ENCODE measurements around the gene SOWAHC. TPM values are rescaled to one million over a fixed set of nuclear protein-coding genes. Genes with fewer than 3 reads are reported as not detected.

The SOWAHC gene
- total RNA-seq, 1 donor from 2014 or later: 14.9 TPM

GRCh38 chr2:109614715-109615636 lies 812 bp downstream of the SOWAHC start:
- TF ChIP-seq, protein P1, sequence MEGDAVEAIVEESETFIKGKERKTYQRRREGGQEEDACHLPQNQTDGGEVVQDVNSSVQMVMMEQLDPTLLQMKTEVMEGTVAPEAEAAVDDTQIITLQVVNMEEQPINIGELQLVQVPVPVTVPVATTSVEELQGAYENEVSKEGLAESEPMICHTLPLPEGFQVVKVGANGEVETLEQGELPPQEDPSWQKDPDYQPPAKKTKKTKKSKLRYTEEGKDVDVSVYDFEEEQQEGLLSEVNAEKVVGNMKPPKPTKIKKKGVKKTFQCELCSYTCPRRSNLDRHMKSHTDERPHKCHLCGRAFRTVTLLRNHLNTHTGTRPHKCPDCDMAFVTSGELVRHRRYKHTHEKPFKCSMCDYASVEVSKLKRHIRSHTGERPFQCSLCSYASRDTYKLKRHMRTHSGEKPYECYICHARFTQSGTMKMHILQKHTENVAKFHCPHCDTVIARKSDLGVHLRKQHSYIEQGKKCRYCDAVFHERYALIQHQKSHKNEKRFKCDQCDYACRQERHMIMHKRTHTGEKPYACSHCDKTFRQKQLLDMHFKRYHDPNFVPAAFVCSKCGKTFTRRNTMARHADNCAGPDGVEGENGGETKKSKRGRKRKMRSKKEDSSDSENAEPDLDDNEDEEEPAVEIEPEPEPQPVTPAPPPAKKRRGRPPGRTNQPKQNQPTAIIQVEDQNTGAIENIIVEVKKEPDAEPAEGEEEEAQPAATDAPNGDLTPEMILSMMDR (IDR thresholded peaks at IDR 0.05; ENCODE audit: insufficient read depth, low read length, poor library complexity, severe bottlenecking): no peak
- no peak for DNase-seq (ENCODE audit: low read depth)
- Histone ChIP-seq H3K27me3 (ENCODE audit: control insufficient read depth, insufficient read depth, low read length) (no peaks in the 10 kb centered on the region), H3K36me3 (ENCODE audit: control insufficient read depth, insufficient read depth, low read length) (no peaks in the 10 kb centered on the region), H3K4me3 (ENCODE audit: low read depth, low read length) (peak overlapping the region; percentile 65)

DNA sequence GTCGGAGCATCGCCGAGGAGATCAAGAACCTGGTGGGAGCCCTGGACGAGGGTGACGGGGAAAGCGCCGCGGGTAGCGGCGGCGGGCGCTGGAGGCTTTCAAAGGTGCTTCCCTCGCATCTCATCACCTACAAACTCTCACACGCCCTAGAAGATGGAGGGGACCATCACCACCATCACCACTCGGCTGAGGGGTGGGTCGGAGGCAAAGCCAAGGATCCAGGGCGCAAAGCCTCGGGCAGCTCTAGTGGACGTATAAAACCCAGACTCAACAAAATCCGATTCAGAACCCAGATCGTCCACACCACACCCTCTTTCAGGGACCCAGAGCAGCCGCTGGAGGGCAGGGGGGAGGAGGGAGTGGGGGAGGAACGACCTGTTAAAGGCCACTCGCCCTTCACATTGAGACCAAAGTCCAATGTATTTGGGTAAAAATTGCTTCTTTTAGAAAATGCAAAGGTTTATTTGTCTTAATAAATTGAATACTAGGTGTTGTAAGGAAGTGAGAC lies 1.5 kb downstream of the SOWAHC start:
- Histone ChIP-seq H3K36me3 (ENCODE audit: control insufficient read depth, insufficient read depth, low read length) (no peaks in the 10 kb centered on the region), H3K27me3 (ENCODE audit: control insufficient read depth, insufficient read depth, low read length) (no peaks in the 10 kb centered on the region), H3K4me3 (ENCODE audit: low read depth, low read length) (peak overlapping the region; percentile 65)
- TF ChIP-seq, protein P1 (IDR thresholded peaks at IDR 0.05; ENCODE audit: insufficient read depth, low read length, poor library complexity, severe bottlenecking): peak; percentile 29
- no peak for DNase-seq (ENCODE audit: low read depth)

- peak overlapping the region; percentile 65 for H3K4me3 ChIP-seq (ENCODE audit: low read depth, low read length)
- no peaks in the 10 kb centered on the region for H3K36me3 ChIP-seq (ENCODE audit: control insufficient read depth, insufficient read depth, low read length)
- H3K27me3 ChIP-seq (ENCODE audit: control insufficient read depth, insufficient read depth, low read length): no peaks in the 10 kb centered on the region
- DNase-seq (ENCODE audit: low read depth): no peak
- TF ChIP-seq, protein P1 (IDR thresholded peaks at IDR 0.05; ENCODE audit: insufficient read depth, low read length, poor library complexity, severe bottlenecking): no peak
Measured at GRCh38 chr2:109616184-109616583, 2.0 kb downstream of the SOWAHC start.

DNA sequence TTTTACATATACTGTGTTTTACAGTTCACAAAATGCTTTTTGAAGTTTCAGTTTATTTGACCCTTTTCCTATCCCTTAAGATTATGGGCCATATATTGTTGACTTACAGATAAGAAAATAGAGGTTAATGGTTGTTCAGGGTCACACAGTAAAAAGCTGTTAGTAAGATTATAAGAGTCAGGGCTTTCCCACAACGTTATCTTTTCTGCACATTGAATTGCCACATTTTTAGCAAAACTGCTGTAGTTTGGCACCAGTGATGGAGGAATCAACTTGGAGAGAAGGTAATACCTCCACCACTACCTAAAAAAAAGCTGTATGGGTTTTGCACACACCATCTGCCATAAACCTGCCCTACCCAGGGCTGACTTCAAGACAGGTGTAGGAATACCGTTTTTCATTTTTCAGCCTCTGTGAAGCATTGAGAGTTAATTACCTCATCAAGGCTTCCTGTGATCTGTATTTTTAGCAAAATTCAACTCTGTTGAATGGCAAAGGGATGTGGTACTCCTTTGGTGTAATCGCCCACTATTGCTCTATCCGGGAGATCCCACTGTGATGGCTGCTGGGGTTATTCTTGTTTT lies 5.0 kb downstream of the SOWAHC start:
- Histone ChIP-seq H3K36me3 (ENCODE audit: control insufficient read depth, insufficient read depth, low read length) (no peaks in the 10 kb centered on the region), H3K27me3 (ENCODE audit: control insufficient read depth, insufficient read depth, low read length) (no peaks in the 10 kb centered on the region), H3K4me3 (ENCODE audit: low read depth, low read length) (no peak overlapping the region)
- no peak for DNase-seq (ENCODE audit: low read depth)
- TF ChIP-seq, protein P1 (IDR thresholded peaks at IDR 0.05; ENCODE audit: insufficient read depth, low read length, poor library complexity, severe bottlenecking): no peak

- no peaks in the 10 kb centered on the region for H3K27me3 ChIP-seq (ENCODE audit: control insufficient read depth, insufficient read depth, low read length)
- no peak overlapping the region for H3K4me3 ChIP-seq (ENCODE audit: low read depth, low read length)
- no peak for DNase-seq (ENCODE audit: low read depth)
- no peaks in the 10 kb centered on the region for H3K36me3 ChIP-seq (ENCODE audit: control insufficient read depth, insufficient read depth, low read length)
- TF ChIP-seq, protein P1 (IDR thresholded peaks at IDR 0.05; ENCODE audit: insufficient read depth, low read length, poor library complexity, severe bottlenecking): no peak
Measured at GRCh38 chr2:109623297-109623696, 9.1 kb downstream of the SOWAHC start.

All from kidney epithelial cell (primary cell).